HG02884 (cell line): Measurements from ENCODE around the gene ZNRF3.
"Not testable (repeated sequence)": the region's sequence is repeated elsewhere in the genome, so short reads cannot be mapped to it uniquely, and the experiment has no call there.

Experiments used
- ATAC-seq: cut with Tn5 transposase; IDR thresholded peaks from one replicate; pipeline ENCODE4 v1.9.1; 2021; ENCODE audit warnings: mild to moderate bottlenecking, moderate library complexity; ENCODE audit not compliant: unreplicated experiment

Gene ZNRF3

GRCh38 chr22:28883917-28884746 is 760 bp downstream of the ZNRF3 start:
- ATAC-seq, result no peak

GRCh38 chr22:28884747-28885350 is 1.5 kb downstream of the ZNRF3 start:
- ATAC-seq, result no peak

GRCh38 chr22:28885939-28886338 is 2.6 kb downstream of the ZNRF3 start:
- no peak for ATAC-seq

GRCh38 chr22:28886679-28887078 is 3.3 kb downstream of the ZNRF3 start:
- ATAC-seq, result not testable (repeated sequence)

- no peak for ATAC-seq
These were observed 4.5 kb downstream of the ZNRF3 start for GRCh38 chr22:28887725-28888459.

GRCh38 chr22:28889478-28890024 is 6.2 kb downstream of the ZNRF3 start:
- no peak for ATAC-seq

- no peak for ATAC-seq
These were observed 7.9 kb downstream of the ZNRF3 start for GRCh38 chr22:28891156-28891733.

- ATAC-seq, result no peak
These were observed 8.9 kb downstream of the ZNRF3 start for GRCh38 chr22:28892175-28892731.

GRCh38 chr22:28893810-28894209 is 10.4 kb downstream of the ZNRF3 start:
- no peak for ATAC-seq

GRCh38 chr22:28894334-28894733 is 11.0 kb downstream of the ZNRF3 start:
- no peak for ATAC-seq

- no peak for ATAC-seq
These were observed 11.4 kb downstream of the ZNRF3 start for GRCh38 chr22:28894807-28895206.

GRCh38 chr22:28896611-28897010 is 13.2 kb downstream of the ZNRF3 start:
- no peak for ATAC-seq

GRCh38 chr22:28898233-28898629 is 14.9 kb downstream of the ZNRF3 start:
- ATAC-seq, result no peak

- ATAC-seq, result no peak
These were observed 16.0 kb downstream of the ZNRF3 start for GRCh38 chr22:28899199-28899853.

- ATAC-seq, result no peak
These were observed 17.1 kb downstream of the ZNRF3 start for GRCh38 chr22:28900379-28900925.

- no peak for ATAC-seq
These were observed 19.1 kb downstream of the ZNRF3 start for GRCh38 chr22:28902490-28902889.

GRCh38 chr22:28903080-28903479 is 19.7 kb downstream of the ZNRF3 start:
- no peak for ATAC-seq

- ATAC-seq, result no peak
These were observed 20.4 kb downstream of the ZNRF3 start for GRCh38 chr22:28903729-28904128.

- no peak for ATAC-seq
These were observed 21.0 kb downstream of the ZNRF3 start for GRCh38 chr22:28904211-28904896.
